ENCODE measurements around the gene NAT16. TPM values are rescaled to one million over a fixed set of nuclear protein-coding genes. Genes with fewer than 3 reads are reported as not detected.
A peak's percentile ranks its signal among the peaks of the same experiment; 100 is the strongest.

The NAT16 gene
- total and polyA plus RNA-seq, 2 of the 8 experiments (the other 6 are each of a cell fraction or from before 2014, with no cell fraction given): 0.26 to 0.84 TPM

GRCh38 chr7:101163279-101164070 is 16.6 kb downstream of the NAT16 start (continued):
- TF ChIP-seq CHD7 (IDR thresholded peaks at IDR 0.05; ENCODE audit: insufficient replicate concordance, low read length) (no peak), GTF2F1 (IDR thresholded peaks at IDR 0.05; ENCODE audit: borderline replicate concordance, low read depth, low read length) (no peak), ASH2L (IDR thresholded peaks at IDR 0.05; ENCODE audit: low read length) (peak; percentile 59), EGR1 (IDR thresholded peaks at IDR 0.05; ENCODE audit: borderline replicate concordance, low read depth, low read length) (no peak), RNF2 (IDR thresholded peaks at IDR 0.05; ENCODE audit: borderline replicate concordance, low read depth, low read length, missing control alignments, poor library complexity, severe bottlenecking) (no peak), SP4 (IDR thresholded peaks at IDR 0.05; ENCODE audit: low read length) (no peak), RBBP5 (IDR thresholded peaks at IDR 0.05; ENCODE audit: borderline replicate concordance, low read depth, low read length) (peak; percentile 11; the same call in 1 of the 2 replicates), CBX5 (IDR thresholded peaks at IDR 0.05; ENCODE audit: low read depth, low read length) (no peak), SRF (IDR thresholded peaks at IDR 0.05; ENCODE audit: low read depth, low read length) (no peak)

All from H1 (cell line).